Measurements from ENCODE around the gene SNUPN. TPM values are rescaled to one million over a fixed set of nuclear protein-coding genes. Genes with fewer than 3 reads are reported as not detected.
A peak's percentile ranks its signal among the peaks of the same experiment; 100 is the strongest.
"Not testable (repeated sequence)": the region's sequence is repeated elsewhere in the genome, so short reads cannot be mapped to it uniquely, and the experiment has no call there.

The SNUPN gene
- total RNA-seq, 1 experiment from 2014 or later, result 24.0 TPM

DNA sequence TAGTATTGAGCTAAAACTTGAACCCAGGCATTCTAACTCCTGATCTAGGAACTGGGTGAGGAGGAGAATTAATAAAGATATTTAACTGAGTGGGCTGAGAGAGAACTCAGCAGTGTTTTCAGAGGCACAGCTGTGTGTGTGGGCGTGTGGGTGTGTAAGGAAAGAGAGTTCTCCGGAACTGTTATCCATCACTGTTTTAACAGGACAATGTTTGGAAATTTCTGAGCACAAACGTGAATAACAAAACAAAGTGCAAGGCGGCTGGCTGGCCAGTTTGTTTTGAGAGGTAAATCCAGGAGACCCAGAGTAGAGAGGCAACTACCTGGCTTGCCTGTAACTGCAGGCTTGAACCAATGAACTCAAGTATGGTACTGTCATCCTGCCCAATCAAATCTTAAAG lies 41.4 kb downstream of the SNUPN start:
- no peak for DNase-seq (ENCODE audit: extremely low read depth, low read depth)

DNA sequence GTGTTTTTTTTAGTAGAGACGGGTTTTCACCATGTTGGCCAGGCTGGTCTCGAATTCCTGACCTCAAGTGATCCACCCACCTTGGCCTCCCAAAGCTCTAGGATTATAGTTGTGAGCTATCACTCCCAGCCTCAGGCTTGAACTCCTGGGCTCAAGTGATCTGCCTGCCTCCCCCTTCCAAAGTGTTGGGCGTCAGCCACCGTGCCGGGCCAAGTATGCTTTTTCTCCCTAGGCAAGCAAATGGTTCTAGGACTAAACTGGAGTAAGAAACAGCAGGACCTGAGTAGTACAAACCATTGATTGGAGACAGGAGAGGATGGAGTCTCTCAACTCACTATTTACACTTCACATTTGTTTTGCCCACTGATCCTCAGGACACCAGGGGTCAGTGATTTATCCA lies 41.8 kb downstream of the SNUPN start:
- DNase-seq (ENCODE audit: extremely low read depth, low read depth), result no peak

DNA sequence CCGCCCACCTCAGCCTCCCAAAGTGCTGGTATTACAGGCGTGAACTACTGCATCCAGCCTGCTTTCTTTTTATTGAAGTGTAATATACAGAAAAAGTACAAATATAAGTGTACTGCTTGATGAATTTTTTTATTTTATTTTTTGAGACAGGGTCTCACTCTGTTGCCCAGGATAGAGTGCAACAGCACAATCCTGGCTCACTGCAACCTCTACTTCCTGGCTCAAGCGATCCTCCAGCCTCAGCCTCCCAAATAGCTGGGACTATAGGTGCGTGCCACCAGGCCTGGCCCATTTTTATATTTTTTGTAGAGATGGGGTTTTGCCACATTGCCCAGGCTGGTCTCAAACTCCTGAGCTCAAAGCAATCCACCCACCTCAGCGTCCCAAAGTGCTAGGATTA lies 42.6 kb downstream of the SNUPN start:
- not testable (repeated sequence) for DNase-seq (ENCODE audit: extremely low read depth, low read depth)

DNA sequence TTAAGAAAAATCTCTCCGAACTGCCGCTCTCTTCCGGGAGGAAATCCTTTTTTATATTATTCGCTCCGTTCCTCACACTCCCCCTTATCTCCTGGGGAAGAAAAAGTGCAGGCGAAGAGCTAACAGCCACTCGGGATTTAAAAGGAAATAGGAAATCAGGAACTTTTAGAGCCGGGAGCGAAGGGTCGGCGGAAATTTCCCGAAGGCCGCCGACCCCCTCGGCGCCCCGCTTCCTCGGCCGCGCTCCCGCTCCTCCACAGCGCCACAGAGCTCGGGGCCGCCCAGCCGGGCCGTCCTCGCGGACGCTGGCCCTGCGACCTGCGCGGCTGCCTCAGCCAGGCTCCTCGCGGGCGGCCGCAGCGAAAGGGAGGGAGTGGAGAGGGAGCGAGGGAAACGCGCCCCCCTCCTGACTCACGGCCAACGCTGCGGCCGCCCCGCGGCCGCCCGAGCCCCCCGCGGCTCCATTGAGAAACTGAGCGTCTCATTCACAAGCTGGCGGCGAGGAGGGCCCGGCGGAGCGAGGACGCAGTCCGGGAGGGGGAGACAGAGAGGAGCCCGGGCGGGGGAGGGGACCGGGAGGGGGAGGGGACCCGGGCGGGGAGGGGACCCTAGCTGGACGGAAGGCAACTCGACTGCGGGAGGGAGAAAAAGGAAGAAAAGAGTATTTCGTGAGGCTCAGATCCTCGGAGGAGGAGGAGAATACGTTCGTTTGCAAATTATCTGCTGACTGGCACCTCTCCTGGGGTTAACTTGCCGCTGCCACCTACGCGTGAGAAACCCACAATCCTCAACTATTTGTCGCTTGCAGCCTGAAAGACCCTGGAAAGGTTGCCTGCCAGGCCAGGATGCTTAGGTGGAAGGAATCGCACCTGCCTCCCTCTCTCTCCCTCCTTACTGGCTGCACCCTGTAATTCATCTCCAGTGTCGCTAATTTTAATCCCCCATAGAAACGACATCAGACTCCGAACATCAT lies 46.3 kb downstream of the SNUPN start, which contains the start of gene PTPN9:
TSS of gene PTPN9 (minus strand) at position 368 of the 973 bp plus-strand sequence. CDS start 539 bp downstream, outside the sequence.
- peak; percentile 61 for DNase-seq (ENCODE audit: extremely low read depth, low read depth)

DNA sequence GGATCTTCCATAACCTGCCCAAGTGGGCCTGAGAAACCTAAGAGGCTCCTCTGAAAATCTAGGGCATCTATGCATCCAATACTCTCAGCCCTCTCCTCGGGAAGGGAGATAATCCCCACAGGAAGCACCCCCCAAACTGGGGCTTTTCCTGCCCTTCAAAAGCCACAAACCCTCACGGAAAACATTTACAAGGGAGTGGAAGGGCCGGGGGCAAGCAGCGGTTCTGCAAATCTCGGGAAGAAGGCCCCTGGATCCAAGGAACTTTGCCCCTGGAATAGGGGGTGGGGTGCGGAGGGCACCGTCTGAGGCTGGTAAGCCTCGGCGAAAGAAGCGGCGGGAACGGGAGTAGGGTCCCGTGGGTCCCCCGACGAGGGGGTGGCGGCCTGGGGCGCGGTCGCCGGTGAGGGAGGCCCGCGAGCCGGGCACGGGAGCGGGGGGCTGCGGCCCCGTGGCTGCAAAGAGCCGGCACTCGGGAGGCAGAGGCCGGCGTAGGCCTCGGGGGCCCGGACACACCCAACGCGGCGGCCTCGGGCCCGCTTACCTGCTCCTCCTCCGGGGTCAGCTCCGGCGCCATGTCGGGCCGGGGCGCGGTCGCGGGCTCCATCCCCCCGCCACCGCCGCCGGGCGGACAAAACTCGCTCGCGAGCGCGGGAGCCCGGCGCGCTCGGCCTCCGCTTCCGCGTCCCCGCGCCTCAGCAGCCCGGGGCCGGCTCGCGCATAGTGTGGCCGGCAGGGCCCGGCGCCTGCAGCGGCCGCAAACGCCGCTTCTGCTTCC lies 47.2 kb downstream of the SNUPN start:
- DNase-seq (ENCODE audit: extremely low read depth, low read depth), result no peak

DNA sequence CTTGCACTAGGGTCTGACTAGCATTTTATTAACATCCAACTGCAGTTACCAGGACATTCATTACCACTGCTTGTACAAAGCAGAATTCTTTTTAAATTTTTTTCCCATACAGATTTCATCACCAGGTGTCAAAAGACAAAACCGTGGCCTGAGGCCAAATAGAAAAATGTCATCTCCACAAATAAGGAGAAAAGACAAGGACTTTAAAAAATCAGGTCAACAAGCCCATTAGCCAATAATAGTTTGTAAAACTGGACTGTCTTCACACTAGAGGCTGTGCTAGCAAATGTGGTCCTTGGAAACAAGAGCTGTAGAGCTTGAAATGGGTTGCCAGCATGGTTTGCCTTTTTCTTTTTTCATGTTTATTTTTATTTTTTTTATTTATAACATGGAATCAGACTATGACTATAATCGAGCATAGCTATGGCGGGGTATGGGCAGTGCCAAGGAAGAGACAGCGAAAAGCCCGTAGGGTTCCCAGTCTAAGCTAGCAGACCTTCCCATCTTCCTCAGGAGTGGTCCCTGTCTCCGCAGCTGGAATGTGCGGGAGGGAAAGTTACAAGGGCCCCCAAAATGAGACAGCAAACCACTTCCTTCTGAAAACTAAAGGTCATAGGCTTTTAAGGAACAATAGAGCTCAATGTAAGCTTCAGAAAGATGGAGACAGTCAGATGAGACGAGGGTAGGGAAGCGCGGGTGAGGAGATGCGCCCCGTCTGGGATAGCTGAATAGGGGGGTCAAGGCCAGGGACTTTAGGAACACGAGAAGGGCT lies 47.9 kb downstream of the SNUPN start:
- no peak for DNase-seq (ENCODE audit: extremely low read depth, low read depth)

DNA sequence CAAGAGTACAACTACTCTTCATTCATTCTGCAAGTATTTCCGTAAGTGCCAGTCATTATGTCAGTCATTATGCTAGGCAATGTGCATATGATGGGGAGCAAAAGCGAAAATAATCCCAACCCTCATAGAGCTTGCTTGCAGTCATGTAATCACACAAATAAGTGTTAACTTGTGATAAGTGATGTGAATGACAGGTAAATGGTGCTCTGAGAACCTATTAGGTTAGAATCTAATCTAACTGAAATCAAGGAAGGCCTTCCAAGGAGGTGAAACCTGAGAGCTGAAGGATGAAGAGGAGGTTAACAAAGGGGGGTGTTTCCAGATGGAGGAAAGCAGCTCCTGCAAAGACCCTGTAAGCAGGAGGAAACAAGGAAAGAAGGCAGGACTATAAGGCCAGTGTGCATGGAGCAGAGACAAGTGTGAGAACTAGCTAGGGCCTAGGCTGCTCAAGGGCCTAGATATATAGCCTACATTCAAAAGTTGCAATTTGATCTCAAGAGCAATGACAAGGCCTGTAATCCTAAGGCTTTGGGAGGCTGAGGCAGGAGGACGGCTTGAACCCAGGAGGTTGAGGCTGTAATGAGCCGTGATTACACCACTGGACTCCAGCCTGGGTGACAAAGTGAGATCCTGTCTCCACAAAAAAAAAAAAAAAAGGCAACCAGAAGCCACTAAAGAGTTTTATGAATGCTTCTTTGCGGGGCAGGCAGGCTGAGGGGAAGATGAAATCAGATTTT lies 51.7 kb downstream of the SNUPN start:
- DNase-seq (ENCODE audit: extremely low read depth, low read depth), result no peak

DNA sequence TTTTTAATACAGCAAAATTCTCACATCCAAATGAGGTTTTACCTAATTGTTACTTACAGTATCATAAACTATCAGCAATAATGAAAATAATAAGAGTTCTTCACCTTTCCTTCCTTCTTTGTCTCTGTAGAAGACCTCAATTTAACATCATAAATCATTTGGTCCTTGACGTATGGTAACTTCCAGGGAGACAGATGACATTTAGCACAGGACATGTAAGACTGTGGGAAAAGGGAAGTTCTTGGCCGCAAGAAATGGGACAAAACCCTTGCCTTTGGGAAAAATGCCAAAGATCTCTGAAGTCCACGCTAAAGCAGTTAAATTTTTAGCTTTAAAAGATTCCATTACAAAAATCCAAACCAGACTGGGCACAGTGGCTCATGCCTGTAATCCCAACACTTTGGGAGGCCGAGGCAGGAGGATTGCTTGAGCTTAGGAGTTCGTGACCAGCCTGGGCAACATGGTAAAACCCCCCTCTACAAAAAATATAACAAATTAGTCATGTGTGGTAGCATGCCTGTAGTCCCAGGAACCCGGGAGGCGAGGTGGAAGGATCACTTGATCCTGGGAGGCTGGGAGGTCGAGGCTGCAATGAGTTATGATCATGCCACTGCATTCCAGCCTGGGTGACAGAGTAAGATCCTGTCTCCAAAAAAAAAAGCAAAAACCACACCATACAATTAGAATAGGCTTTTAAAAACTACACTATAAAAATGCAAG lies 55.2 kb downstream of the SNUPN start:
- DNase-seq (ENCODE audit: extremely low read depth, low read depth), result no peak

DNA sequence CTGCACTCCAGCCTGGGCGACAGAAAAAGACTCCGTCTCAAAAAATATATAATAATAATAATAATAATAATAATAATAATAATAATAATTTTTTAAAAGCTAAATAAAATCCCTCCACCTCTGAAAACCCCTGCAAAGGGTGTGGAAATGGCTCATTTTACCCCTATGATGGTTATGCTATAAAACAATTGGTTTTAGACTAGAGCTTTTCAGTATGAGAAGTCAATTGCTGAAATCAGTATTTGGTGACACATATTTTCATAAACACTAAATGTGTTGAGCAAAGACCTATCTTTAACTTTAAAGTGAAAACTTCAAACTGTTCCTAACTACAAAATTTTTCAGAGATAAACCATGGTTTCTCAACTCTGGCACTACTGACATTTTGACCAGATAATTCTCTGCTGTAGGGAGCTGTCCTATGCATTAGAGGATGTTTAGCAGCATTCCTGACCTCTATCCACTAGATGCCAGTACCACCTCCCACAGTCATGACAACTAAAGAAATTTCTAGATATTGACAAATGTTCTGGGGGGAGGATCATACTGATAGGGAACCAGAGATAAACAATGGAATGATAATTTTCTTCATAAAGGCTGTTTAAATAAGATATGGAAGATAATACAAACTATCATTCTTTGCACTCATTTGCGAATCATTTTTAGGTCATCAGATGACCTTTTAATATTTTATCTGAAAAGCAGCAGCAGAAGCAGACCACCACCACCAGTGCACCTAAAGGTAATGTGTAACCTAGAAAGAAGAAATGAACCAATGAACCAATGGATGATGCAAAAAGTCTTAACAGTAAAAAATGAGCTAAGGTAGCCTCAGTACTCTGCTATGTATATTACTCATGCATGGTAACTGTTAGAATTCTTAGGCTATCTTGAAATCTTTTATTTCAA lies 60.2 kb downstream of the SNUPN start:
- no peak for DNase-seq (ENCODE audit: extremely low read depth, low read depth)

DNA sequence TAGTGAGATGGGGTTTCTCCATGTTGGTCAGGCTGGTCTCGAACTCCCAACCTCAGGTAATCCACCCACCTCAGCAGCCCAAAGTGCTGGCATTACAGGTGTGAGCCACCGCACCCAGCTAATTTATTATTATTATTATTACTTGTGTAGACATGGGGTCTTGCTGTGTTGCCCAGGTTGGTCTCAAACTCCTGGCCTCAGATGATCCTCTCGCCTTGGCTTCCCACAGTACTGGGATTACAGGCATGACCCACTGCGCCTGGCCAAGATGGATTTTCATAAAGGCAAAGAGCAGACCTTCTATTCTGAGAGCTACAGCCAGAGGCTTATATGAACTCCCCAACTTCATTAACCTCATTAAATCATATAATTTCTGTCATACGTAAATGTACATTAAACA lies 63.6 kb downstream of the SNUPN start:
- no peak for DNase-seq (ENCODE audit: extremely low read depth, low read depth)

DNA sequence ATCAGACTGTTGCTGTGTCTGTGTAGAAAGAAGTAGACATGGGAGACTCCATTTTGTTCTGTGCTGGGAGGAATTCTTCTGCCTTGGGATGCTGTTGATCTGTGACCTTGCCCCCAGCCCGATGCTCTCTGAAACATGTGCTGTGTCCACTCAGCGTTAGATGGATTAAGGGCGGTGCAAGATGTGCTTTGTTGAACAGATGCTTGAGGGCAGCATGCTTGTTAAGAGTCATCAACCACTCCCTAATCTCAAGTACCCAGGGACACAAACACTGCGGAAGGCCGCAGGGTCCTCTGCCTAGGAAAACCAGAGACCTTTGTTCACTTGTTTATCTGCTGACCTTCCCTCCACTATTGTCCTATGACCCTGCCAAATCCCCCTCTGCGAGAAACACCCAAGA lies 66.2 kb downstream of the SNUPN start:
- DNase-seq (ENCODE audit: extremely low read depth, low read depth), result not testable (repeated sequence)

DNA sequence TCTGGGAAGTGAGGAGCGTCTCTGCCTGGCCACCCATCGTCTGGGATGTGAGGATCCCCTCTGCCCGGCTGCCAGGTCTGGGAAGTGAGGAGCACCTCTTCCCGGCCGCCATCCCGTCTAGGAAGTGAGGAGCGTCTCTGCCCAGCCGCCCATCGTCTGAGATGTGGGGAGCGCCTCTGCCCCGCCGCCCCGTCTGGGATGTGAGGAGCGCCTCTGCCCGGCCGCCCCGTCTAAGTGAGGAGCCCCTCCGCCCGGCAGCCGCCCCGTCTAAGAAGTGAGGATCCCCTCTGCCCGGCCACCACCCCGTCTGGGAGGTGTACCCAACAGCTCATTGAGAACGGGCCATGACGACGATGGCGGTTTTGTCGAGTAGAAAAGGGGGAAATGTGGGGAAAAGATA lies 66.6 kb downstream of the SNUPN start:
- not testable (repeated sequence) for DNase-seq (ENCODE audit: extremely low read depth, low read depth)

DNA sequence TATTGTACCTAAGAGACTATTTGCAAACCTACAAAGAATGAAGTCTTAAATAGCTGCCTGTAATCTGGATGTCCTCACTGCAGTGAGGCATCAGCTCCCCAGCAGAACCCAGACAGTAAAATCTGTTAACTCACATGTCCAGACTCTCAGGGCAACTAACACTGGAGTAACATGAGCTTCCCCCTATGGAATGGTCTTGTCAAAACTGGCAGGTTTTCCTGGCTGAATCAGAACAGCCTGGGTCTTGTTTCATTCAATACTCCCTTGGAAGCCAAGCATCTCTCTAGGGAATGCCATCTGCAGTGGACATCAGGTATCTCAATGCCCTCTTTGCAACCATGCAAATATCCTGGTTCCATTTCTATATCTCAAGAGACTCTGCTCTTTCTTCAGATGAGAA lies 70.8 kb downstream of the SNUPN start:
- no peak for DNase-seq (ENCODE audit: extremely low read depth, low read depth)

DNA sequence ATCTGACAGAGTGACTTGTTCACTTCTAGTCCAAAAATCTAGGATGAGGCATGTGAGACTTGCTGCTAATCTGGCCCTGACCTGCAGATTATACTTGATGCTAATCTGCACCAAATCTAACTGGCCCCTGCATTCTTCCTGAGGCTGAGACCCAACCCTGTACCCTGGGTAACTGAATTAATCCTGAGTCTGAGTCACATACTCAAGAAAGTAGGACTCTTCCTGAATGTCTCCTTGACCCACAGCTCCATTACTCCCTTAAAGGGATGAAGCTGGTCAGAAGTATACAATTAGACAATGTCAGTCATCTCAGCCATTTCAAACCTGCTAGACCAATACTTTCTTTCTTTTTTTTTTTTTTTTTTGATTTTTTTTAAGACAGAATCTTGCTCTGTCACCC lies 71.9 kb downstream of the SNUPN start:
- no peak for DNase-seq (ENCODE audit: extremely low read depth, low read depth)

DNA sequence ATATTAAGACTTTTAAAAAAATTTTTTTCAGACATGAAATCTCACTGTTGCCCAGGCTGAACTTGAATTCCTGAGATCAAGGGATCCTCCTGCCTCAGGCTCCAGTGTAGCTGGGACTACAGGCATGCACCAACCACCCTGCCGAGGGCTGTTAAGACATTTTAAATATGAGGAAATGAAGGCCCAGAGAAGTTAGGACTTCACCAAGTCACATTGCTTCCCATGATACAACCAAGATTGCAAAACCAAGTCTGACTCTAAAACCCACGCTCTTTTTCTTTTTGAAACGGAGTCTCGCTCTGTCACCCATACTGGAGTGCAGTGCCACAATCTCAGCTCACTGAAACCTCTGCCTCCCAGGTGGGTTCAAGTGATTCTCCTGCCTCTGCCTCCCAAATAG lies 74.4 kb downstream of the SNUPN start:
- no peak for DNase-seq (ENCODE audit: extremely low read depth, low read depth)

Measured in NCI-H460 (cell line).